ENCODE measurements around the gene IVL.
A peak's percentile ranks its signal among the peaks of the same experiment; 100 is the strongest.

The IVL gene

GRCh38 chr1:152876827-152877226 lies 31.5 kb upstream of the IVL start:
- H3K9me3 ChIP-seq (ENCODE audit: control insufficient read depth, low read length), result no peaks in the 10 kb centered on the region
- H3K9ac ChIP-seq (ENCODE audit: low read length), result no peak overlapping the region
- H3K4me3 ChIP-seq (ENCODE audit: low read length), result no peak overlapping the region
- DNase-seq (ENCODE audit: low read depth), result no peak
- H3K4me1 ChIP-seq (ENCODE audit: control insufficient read depth, insufficient read depth, low read length), result no peaks in the 10 kb centered on the region
- H3K27me3 ChIP-seq (replicated peaks; ENCODE audit: control insufficient read depth, insufficient read depth, low read length), result no peaks in the 10 kb centered on the region
- no peaks in the 10 kb centered on the region for H3K36me3 ChIP-seq (ENCODE audit: control insufficient read depth, insufficient read depth, low read length, severe bottlenecking)

GRCh38 chr1:152878042-152878441 lies 30.3 kb upstream of the IVL start, which contains the start of gene SMCP:
Gene SMCP (plus strand): TSS chr1:152878322. CDS start chr1:152884423, 6,101 bp downstream.
- Histone ChIP-seq H3K4me1 (ENCODE audit: control insufficient read depth, insufficient read depth, low read length) (no peaks in the 10 kb centered on the region), H3K9ac (ENCODE audit: low read length) (no peak within 1 kb of the TSS), H3K9me3 (ENCODE audit: control insufficient read depth, low read length) (no peaks in the 10 kb centered on the region), H3K4me3 (ENCODE audit: low read length) (no peak within 1 kb of the TSS), H3K36me3 (ENCODE audit: control insufficient read depth, insufficient read depth, low read length, severe bottlenecking) (no peaks in the 10 kb centered on the region), H3K27me3 (replicated peaks; ENCODE audit: control insufficient read depth, insufficient read depth, low read length) (no peaks in the 10 kb centered on the region)
- DNase-seq (ENCODE audit: low read depth), result no peak

GRCh38 chr1:152879559-152880198 lies 28.7 kb upstream of the IVL start:
- no peaks in the 10 kb centered on the region for H3K36me3 ChIP-seq (ENCODE audit: control insufficient read depth, insufficient read depth, low read length, severe bottlenecking)
- H3K4me1 ChIP-seq (ENCODE audit: control insufficient read depth, insufficient read depth, low read length), result peaks cover 9% of the 10 kb centered on the region
- no peak for DNase-seq (ENCODE audit: low read depth)
- no peak overlapping the region for H3K4me3 ChIP-seq (ENCODE audit: low read length)
- no peak overlapping the region for H3K9ac ChIP-seq (ENCODE audit: low read length)
- no peaks in the 10 kb centered on the region for H3K9me3 ChIP-seq (ENCODE audit: control insufficient read depth, low read length)
- H3K27me3 ChIP-seq (replicated peaks; ENCODE audit: control insufficient read depth, insufficient read depth, low read length), result no peaks in the 10 kb centered on the region

- H3K4me1 ChIP-seq (ENCODE audit: control insufficient read depth, insufficient read depth, low read length), result peaks cover 13% of the 10 kb centered on the region
- no peaks in the 10 kb centered on the region for H3K9me3 ChIP-seq (ENCODE audit: control insufficient read depth, low read length)
- H3K36me3 ChIP-seq (ENCODE audit: control insufficient read depth, insufficient read depth, low read length, severe bottlenecking), result no peaks in the 10 kb centered on the region
- no peak for DNase-seq (ENCODE audit: low read depth)
- no peaks in the 10 kb centered on the region for H3K27me3 ChIP-seq (replicated peaks; ENCODE audit: control insufficient read depth, insufficient read depth, low read length)
- no peak overlapping the region for H3K4me3 ChIP-seq (ENCODE audit: low read length)
- H3K9ac ChIP-seq (ENCODE audit: low read length), result no peak overlapping the region
Observed at GRCh38 chr1:152880316-152880715, 28.0 kb upstream of the IVL start.

- H3K9me3 ChIP-seq (ENCODE audit: control insufficient read depth, low read length), result no peaks in the 10 kb centered on the region
- H3K4me1 ChIP-seq (ENCODE audit: control insufficient read depth, insufficient read depth, low read length), result peaks cover 19% of the 10 kb centered on the region
- no peak overlapping the region for H3K4me3 ChIP-seq (ENCODE audit: low read length)
- no peak overlapping the region for H3K9ac ChIP-seq (ENCODE audit: low read length)
- no peaks in the 10 kb centered on the region for H3K36me3 ChIP-seq (ENCODE audit: control insufficient read depth, insufficient read depth, low read length, severe bottlenecking)
- H3K27me3 ChIP-seq (replicated peaks; ENCODE audit: control insufficient read depth, insufficient read depth, low read length), result no peaks in the 10 kb centered on the region
- DNase-seq (ENCODE audit: low read depth), result no peak
Observed at GRCh38 chr1:152880907-152881306, 27.4 kb upstream of the IVL start.

- DNase-seq (ENCODE audit: low read depth), result no peak
- Histone ChIP-seq H3K36me3 (ENCODE audit: control insufficient read depth, insufficient read depth, low read length, severe bottlenecking) (no peaks in the 10 kb centered on the region), H3K9ac (ENCODE audit: low read length) (no peak overlapping the region), H3K4me3 (ENCODE audit: low read length) (no peak overlapping the region), H3K4me1 (ENCODE audit: control insufficient read depth, insufficient read depth, low read length) (peaks cover 26% of the 10 kb centered on the region), H3K9me3 (ENCODE audit: control insufficient read depth, low read length) (no peaks in the 10 kb centered on the region), H3K27me3 (replicated peaks; ENCODE audit: control insufficient read depth, insufficient read depth, low read length) (no peaks in the 10 kb centered on the region)
Observed at GRCh38 chr1:152884085-152884484, 24.3 kb upstream of the IVL start.

- DNase-seq (ENCODE audit: low read depth), result no peak
- no peak overlapping the region for H3K9ac ChIP-seq (ENCODE audit: low read length)
- no peaks in the 10 kb centered on the region for H3K9me3 ChIP-seq (ENCODE audit: control insufficient read depth, low read length)
- H3K4me3 ChIP-seq (ENCODE audit: low read length), result no peak overlapping the region
- peaks cover 26% of the 10 kb centered on the region for H3K4me1 ChIP-seq (ENCODE audit: control insufficient read depth, insufficient read depth, low read length)
- H3K36me3 ChIP-seq (ENCODE audit: control insufficient read depth, insufficient read depth, low read length, severe bottlenecking), result no peaks in the 10 kb centered on the region
- H3K27me3 ChIP-seq (replicated peaks; ENCODE audit: control insufficient read depth, insufficient read depth, low read length), result no peaks in the 10 kb centered on the region
Observed at GRCh38 chr1:152884506-152884905, 23.8 kb upstream of the IVL start.

GRCh38 chr1:152884966-152885624 lies 23.3 kb upstream of the IVL start:
- Histone ChIP-seq H3K4me1 (ENCODE audit: control insufficient read depth, insufficient read depth, low read length) (peaks cover 26% of the 10 kb centered on the region), H3K36me3 (ENCODE audit: control insufficient read depth, insufficient read depth, low read length, severe bottlenecking) (no peaks in the 10 kb centered on the region), H3K4me3 (ENCODE audit: low read length) (no peak overlapping the region), H3K27me3 (replicated peaks; ENCODE audit: control insufficient read depth, insufficient read depth, low read length) (no peaks in the 10 kb centered on the region), H3K9ac (ENCODE audit: low read length) (no peak overlapping the region), H3K9me3 (ENCODE audit: control insufficient read depth, low read length) (no peaks in the 10 kb centered on the region)
- peak; percentile 9 for DNase-seq (ENCODE audit: low read depth)

GRCh38 chr1:152886085-152886484 lies 22.3 kb upstream of the IVL start:
- Histone ChIP-seq H3K9me3 (ENCODE audit: control insufficient read depth, low read length) (no peaks in the 10 kb centered on the region), H3K4me3 (ENCODE audit: low read length) (no peak overlapping the region), H3K27me3 (replicated peaks; ENCODE audit: control insufficient read depth, insufficient read depth, low read length) (no peaks in the 10 kb centered on the region), H3K36me3 (ENCODE audit: control insufficient read depth, insufficient read depth, low read length, severe bottlenecking) (no peaks in the 10 kb centered on the region), H3K4me1 (ENCODE audit: control insufficient read depth, insufficient read depth, low read length) (peaks cover 26% of the 10 kb centered on the region), H3K9ac (ENCODE audit: low read length) (no peak overlapping the region)
- DNase-seq (ENCODE audit: low read depth), result no peak

GRCh38 chr1:152886758-152887409 lies 21.5 kb upstream of the IVL start:
- no peaks in the 10 kb centered on the region for H3K36me3 ChIP-seq (ENCODE audit: control insufficient read depth, insufficient read depth, low read length, severe bottlenecking)
- H3K4me1 ChIP-seq (ENCODE audit: control insufficient read depth, insufficient read depth, low read length), result peaks cover 26% of the 10 kb centered on the region
- H3K27me3 ChIP-seq (replicated peaks; ENCODE audit: control insufficient read depth, insufficient read depth, low read length), result no peaks in the 10 kb centered on the region
- no peak overlapping the region for H3K9ac ChIP-seq (ENCODE audit: low read length)
- no peak for DNase-seq (ENCODE audit: low read depth)
- H3K9me3 ChIP-seq (ENCODE audit: control insufficient read depth, low read length), result no peaks in the 10 kb centered on the region
- no peak overlapping the region for H3K4me3 ChIP-seq (ENCODE audit: low read length)

GRCh38 chr1:152888126-152888525 lies 20.2 kb upstream of the IVL start:
- no peak overlapping the region for H3K4me3 ChIP-seq (ENCODE audit: low read length)
- H3K27me3 ChIP-seq (replicated peaks; ENCODE audit: control insufficient read depth, insufficient read depth, low read length), result no peaks in the 10 kb centered on the region
- no peak for DNase-seq (ENCODE audit: low read depth)
- no peaks in the 10 kb centered on the region for H3K36me3 ChIP-seq (ENCODE audit: control insufficient read depth, insufficient read depth, low read length, severe bottlenecking)
- H3K9me3 ChIP-seq (ENCODE audit: control insufficient read depth, low read length), result no peaks in the 10 kb centered on the region
- H3K9ac ChIP-seq (ENCODE audit: low read length), result no peak overlapping the region
- peaks cover 26% of the 10 kb centered on the region for H3K4me1 ChIP-seq (ENCODE audit: control insufficient read depth, insufficient read depth, low read length)
